HL-60 (cell line): ENCODE results near the gene AVPR2.
A peak's percentile ranks its signal among the peaks of the same experiment; 100 is the strongest.

ENCODE experiments used
- DNase-seq, 2 experiments: peaks; one replicate each; pipeline ENCODE4 v3.0.0-alpha.2; 2010 to 2020; ENCODE audit warnings: low read depth in 1 of 2, low spot score in 1 of 2
- H3K27ac ChIP-seq: fragments of 250-450 bp; sonication (Bioruptor Pico); replicated peaks from 2 replicates; pipeline ENCODE4 v1.5.1; 2020; ENCODE audit warnings: mild to moderate bottlenecking, moderate library complexity
- H3K27me3 ChIP-seq: fragments of 250-450 bp; sonication (Bioruptor Pico); 2 replicates; pipeline ENCODE4 v1.5.1; 2021; ENCODE audit warnings: mild to moderate bottlenecking, moderate library complexity; ENCODE audit not compliant: insufficient read depth, poor library complexity, severe bottlenecking
- H3K4me3 ChIP-seq: replicated peaks from 2 replicates; pipeline ENCODE4 v1.5.1; 2011; ENCODE audit warnings: mild to moderate bottlenecking, control low read depth, low read length; ENCODE audit not compliant: insufficient read depth
- CTCF ChIP-seq: IDR thresholded peaks from one replicate; pipeline ENCODE4 v1.5.1; 2011; ENCODE audit warnings: low read length, control low read depth, inconsistent platforms; ENCODE audit not compliant: insufficient read depth
- GABPA ChIP-seq: IDR thresholded peaks from 2 replicates; pipeline ENCODE4 v1.6.1; 2012; ENCODE audit warnings: low read depth
- POLR2AphosphoS5 ChIP-seq: IDR thresholded peaks from 2 replicates; pipeline ENCODE4 v1.6.1; 2012; ENCODE audit warnings: low read depth
- SPI1 ChIP-seq: IDR thresholded peaks from 2 replicates; pipeline ENCODE4 v1.6.1; 2012; ENCODE audit warnings: low read depth, mild to moderate bottlenecking, borderline replicate concordance
- TF ChIP-seq, protein P1 (sequence below): IDR thresholded peaks from 2 replicates; pipeline ENCODE4 v1.6.1; 2012; ENCODE audit warnings: low read depth; ENCODE audit not compliant: insufficient replicate concordance

AVPR2 gene

DNA sequence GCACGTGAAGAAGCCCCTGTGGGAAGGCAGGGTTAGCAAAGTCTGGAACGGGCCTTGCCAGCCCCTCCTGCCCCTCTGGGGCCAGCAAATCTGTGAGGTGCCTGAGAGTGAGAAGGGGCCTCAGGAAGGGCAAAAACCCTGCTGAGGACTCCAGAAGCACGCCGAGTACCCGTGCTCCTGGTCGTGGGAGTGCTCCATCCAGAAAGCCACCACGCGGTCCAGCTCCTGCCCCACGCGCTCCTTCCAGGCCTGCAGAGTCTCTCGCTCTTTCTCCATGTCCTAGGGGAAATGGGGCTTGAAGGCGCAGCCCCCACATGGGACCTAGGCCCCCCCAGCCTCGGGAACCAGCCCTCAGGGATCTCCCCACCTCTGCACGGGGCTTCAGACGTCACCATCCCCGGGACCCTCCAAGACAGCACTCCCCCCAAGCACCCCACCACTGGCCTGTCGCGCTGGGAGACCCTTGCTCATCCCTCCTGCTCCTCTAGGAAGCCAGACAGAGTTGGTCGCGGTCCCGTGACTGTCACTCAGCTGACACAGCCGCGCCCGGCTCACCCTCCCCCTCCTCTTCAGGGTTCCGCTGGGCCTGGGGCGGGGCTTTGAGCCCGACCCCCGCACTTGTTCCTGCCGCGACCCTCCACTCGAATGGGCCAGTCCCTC is 39.8 kb downstream of the AVPR2 start, which contains the start of gene RENBP:
Gene RENBP, minus strand, starts transcription at position 504 of the 660 bp plus-strand sequence. Its CDS starts 33 bp downstream, at position 471.
- TF ChIP-seq POLR2AphosphoS5: no peak
- TF ChIP-seq GABPA: no peak
- no peak for TF ChIP-seq SPI1
- no peak for TF ChIP-seq CTCF
- TF ChIP-seq, protein P1, sequence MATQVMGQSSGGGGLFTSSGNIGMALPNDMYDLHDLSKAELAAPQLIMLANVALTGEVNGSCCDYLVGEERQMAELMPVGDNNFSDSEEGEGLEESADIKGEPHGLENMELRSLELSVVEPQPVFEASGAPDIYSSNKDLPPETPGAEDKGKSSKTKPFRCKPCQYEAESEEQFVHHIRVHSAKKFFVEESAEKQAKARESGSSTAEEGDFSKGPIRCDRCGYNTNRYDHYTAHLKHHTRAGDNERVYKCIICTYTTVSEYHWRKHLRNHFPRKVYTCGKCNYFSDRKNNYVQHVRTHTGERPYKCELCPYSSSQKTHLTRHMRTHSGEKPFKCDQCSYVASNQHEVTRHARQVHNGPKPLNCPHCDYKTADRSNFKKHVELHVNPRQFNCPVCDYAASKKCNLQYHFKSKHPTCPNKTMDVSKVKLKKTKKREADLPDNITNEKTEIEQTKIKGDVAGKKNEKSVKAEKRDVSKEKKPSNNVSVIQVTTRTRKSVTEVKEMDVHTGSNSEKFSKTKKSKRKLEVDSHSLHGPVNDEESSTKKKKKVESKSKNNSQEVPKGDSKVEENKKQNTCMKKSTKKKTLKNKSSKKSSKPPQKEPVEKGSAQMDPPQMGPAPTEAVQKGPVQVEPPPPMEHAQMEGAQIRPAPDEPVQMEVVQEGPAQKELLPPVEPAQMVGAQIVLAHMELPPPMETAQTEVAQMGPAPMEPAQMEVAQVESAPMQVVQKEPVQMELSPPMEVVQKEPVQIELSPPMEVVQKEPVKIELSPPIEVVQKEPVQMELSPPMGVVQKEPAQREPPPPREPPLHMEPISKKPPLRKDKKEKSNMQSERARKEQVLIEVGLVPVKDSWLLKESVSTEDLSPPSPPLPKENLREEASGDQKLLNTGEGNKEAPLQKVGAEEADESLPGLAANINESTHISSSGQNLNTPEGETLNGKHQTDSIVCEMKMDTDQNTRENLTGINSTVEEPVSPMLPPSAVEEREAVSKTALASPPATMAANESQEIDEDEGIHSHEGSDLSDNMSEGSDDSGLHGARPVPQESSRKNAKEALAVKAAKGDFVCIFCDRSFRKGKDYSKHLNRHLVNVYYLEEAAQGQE: no peak
- DNase-seq: peak in 1 of 2 experiments; percentile 47
- Histone ChIP-seq H3K4me3 (peak within 1 kb of the TSS; percentile 30), H3K27me3 (no peaks in the 10 kb centered on the region), H3K27ac (peak within 1 kb of the TSS; percentile 62)

- DNase-seq: no peak
- H3K4me3 ChIP-seq: no peak overlapping the region
- H3K27me3 ChIP-seq: no peaks in the 10 kb centered on the region
- peak overlapping the region; percentile 62 for H3K27ac ChIP-seq
- TF ChIP-seq POLR2AphosphoS5 (no peak), CTCF (no peak), SPI1 (no peak), GABPA (no peak)
- TF ChIP-seq, protein P1: no peak
Measured at GRCh38 chrX:153944800-153945150, 40.3 kb downstream of the AVPR2 start.

DNA sequence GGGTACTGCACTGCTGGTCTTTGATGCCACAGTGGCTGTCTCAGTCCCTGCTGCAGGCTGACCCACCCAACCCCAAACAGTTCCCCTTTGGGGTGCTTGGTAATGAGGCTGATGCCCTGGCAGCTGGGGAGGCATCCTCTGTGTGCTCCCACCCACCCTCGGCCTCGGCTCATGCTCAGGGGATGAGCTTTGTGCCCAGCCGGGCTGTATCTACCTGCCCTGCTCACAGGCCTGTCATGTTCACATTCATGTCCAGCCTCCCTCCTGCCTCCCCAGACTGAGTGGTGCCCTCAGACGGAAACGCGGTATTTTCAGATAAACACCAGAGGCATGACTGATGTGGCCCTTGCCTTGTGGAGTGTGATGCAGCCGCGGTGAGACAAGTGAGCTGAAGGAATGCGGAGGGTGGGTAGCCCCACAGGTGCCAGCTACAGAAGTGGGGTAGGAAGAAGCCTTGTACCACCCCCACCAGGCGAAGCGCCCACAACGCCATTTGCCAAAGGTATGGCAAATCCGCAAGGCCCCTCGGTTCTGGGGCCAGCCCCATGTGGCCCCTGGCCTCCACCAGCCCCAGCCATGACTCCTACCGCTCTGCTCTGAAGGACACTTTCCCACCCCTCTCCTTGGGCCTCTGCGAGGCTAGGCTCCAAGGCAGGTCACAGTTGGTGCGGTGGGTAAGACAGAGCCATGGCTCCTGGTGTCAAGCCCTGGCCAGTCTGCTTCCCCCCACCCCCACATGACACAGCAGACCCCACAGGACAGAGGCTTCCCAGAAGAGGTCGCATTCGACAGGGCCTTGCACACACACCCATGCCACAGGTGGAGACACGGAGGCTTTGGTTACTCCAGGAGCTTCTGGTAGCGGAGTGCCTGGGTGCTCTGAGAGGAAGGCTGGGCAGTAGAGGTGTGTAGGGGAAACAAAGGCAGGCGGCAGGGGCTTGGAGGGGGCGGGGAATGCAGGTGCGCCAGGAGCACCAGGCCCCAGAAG is 41.8 kb downstream of the AVPR2 start:
- no peak overlapping the region for H3K4me3 ChIP-seq
- H3K27ac ChIP-seq: peak overlapping the region; percentile 45
- H3K27me3 ChIP-seq: no peaks in the 10 kb centered on the region
- TF ChIP-seq, protein P1: no peak
- TF ChIP-seq POLR2AphosphoS5 (no peak), CTCF (no peak), GABPA (no peak), SPI1 (no peak)
- DNase-seq: no peak
